ENCODE results near the gene ADGRG6.

DNA sequence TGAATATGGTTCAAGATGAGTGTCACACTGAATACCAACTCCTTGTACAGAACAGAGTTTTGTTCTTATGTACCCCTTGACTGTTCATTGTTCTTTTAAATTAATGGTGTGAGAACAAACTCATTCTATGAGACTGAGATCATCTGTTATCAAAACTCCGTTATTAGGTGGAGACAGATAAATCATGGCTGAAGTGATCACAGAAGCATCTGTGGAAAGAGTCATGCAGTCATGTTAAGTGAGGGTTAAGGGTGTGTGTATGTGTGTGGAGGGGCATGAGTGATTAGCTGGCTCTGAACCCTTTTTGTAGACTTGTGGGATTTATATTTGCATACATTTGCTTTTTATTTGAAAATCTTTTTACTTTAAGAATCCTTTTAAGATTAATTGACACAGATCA lies 24.7 kb downstream of the ADGRG6 start:
- no peak for TF ChIP-seq POLR2AphosphoS5 (IDR thresholded peaks at IDR 0.05; ENCODE audit: low read depth, low read length)
- TF ChIP-seq FOXP2 (optimal IDR thresholded peaks at IDR 0.05; ENCODE audit: borderline replicate concordance, extremely low read depth, extremely low read length, insufficient read depth): no peak
- TF ChIP-seq, protein P1, sequence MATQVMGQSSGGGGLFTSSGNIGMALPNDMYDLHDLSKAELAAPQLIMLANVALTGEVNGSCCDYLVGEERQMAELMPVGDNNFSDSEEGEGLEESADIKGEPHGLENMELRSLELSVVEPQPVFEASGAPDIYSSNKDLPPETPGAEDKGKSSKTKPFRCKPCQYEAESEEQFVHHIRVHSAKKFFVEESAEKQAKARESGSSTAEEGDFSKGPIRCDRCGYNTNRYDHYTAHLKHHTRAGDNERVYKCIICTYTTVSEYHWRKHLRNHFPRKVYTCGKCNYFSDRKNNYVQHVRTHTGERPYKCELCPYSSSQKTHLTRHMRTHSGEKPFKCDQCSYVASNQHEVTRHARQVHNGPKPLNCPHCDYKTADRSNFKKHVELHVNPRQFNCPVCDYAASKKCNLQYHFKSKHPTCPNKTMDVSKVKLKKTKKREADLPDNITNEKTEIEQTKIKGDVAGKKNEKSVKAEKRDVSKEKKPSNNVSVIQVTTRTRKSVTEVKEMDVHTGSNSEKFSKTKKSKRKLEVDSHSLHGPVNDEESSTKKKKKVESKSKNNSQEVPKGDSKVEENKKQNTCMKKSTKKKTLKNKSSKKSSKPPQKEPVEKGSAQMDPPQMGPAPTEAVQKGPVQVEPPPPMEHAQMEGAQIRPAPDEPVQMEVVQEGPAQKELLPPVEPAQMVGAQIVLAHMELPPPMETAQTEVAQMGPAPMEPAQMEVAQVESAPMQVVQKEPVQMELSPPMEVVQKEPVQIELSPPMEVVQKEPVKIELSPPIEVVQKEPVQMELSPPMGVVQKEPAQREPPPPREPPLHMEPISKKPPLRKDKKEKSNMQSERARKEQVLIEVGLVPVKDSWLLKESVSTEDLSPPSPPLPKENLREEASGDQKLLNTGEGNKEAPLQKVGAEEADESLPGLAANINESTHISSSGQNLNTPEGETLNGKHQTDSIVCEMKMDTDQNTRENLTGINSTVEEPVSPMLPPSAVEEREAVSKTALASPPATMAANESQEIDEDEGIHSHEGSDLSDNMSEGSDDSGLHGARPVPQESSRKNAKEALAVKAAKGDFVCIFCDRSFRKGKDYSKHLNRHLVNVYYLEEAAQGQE (IDR thresholded peaks at IDR 0.05; ENCODE audit: insufficient read depth in 1 of 2, low read depth in 2 of 2, low read length in 2 of 2): no peak
